Upper lobe of left lung (tissue), 6 donors: ENCODE results near the gene CATSPERZ. TPM values are rescaled to one million over a fixed set of nuclear protein-coding genes. Genes with fewer than 3 reads are reported as not detected.
"Not testable (repeated sequence)": the region's sequence is repeated elsewhere in the genome, so short reads cannot be mapped to it uniquely, and the experiment has no call there.

Source experiments
- ATAC-seq, 2 donors: fragments of 200-7000 bp; cut with Tn5 transposase; one replicate each; pipeline ENCODE4 v1.9.1; 2022; ENCODE audit warnings: mild to moderate bottlenecking in 2 of 2, moderate library complexity in 2 of 2; ENCODE audit not compliant: low FRiP score in 2 of 2
- DNase-seq, 2 donors: peaks; one replicate each; pipeline ENCODE4 v3.0.0-alpha.2; 2019 to 2020
- H3K27ac ChIP-seq, 4 donors: fragments of 200-600 bp; sonication (generic); one replicate each; pipeline ENCODE4 v1.5.1; 2016 to 2019
- H3K27me3 ChIP-seq, 4 donors: fragments of 200-600 bp; sonication (generic); one replicate each; pipeline ENCODE4 v1.5.1; 2017 to 2019
- H3K36me3 ChIP-seq, 4 donors: fragments of 200-600 bp; sonication (generic); one replicate each; pipeline ENCODE4 v1.5.1; 2016 to 2019
- H3K4me1 ChIP-seq, 4 donors: fragments of 200-600 bp; sonication (generic); one replicate each; pipeline ENCODE4 v1.5.1; 2018 to 2019
- H3K4me3 ChIP-seq, 4 donors: fragments of 200-600 bp; sonication (generic); one replicate each; pipeline ENCODE4 v1.5.1; 2017 to 2019; ENCODE audit warnings: mild to moderate bottlenecking in 2 of 4, moderate library complexity in 1 of 4
- H3K9me3 ChIP-seq, 4 donors: fragments of 200-600 bp; sonication (generic); one replicate each; pipeline ENCODE4 v1.5.1; 2018 to 2019
- EP300 ChIP-seq, 4 donors: sonication (generic); formaldehyde crosslinking; IDR thresholded peaks; one replicate each; pipeline ENCODE4 v1.5.1; 2017; ENCODE audit warnings: antibody characterized with exemption in 4 of 4, control low read depth in 2 of 4
- POLR2A ChIP-seq, 4 donors: fragments of 450-650 bp; IDR thresholded peaks; one replicate each; pipeline ENCODE4 v1.5.1; 2016 to 2017; ENCODE audit warnings: antibody characterized with exemption in 4 of 4, mild to moderate bottlenecking in 2 of 4
- POLR2AphosphoS5 ChIP-seq, 2 donors: sonication (generic); formaldehyde crosslinking; IDR thresholded peaks; one replicate each; pipeline ENCODE4 v1.5.1; 2017; ENCODE audit warnings: antibody characterized with exemption in 2 of 2
- WGBS, 2 donors: methylation state at CpG; one replicate each; pipeline ENCODE4 v1.1.5; 2017 to 2018; 5-methylcytosine and 5-hydroxymethylcytosine counted together
- total RNA-seq, 6 donors: library from RNA; depleted of rRNA in 4 of 6; stranded (reverse); fragments of >200 nt in 4 of 6; gene quantifications; one replicate each; pipeline versions ENCODE4 v1.1.0 to v1.2.1, GENCODE V29; 2016 to 2021
- TF ChIP-seq, protein P1 (sequence below), 6 experiments: fragments of 450-650 bp in 4 of 6; fragments of 200-600 bp in 2 of 6; sonication (generic) in 2 of 6; IDR thresholded peaks; one replicate each; pipeline ENCODE4 v1.5.1; 2016 to 2019; ENCODE audit warnings: antibody characterized with exemption in 6 of 6
- donor health status: DM: no; HTN: no; CAD: no; lungs with moderate emphysema.
- donor health status: DM: no; HTN: yes; CAD: no; lungs with severe emphysema.

CATSPERZ gene
- total RNA-seq, 6 donors from 2014 or later = 0.51 to 62.9 (median 2.5) TPM; not detected in 2

- peaks cover 0 to 13% (median 10%) of the 10 kb centered on the region in 4 donors for H3K36me3 ChIP-seq
- ATAC-seq (peak in 1 of 2 donors; percentile 64), DNase-seq (peak in 1 of 2 donors; percentile 82)
- no peak overlapping the region for H3K4me3 ChIP-seq
- WGBS, 2 donors = 75 to 76% methylated on average over 5 of the region's 5 CpGs
- TF ChIP-seq EP300 (IDR thresholded peaks at IDR 0.05) (peak in 1 of 4 donors; percentile 15), POLR2AphosphoS5 (IDR thresholded peaks at IDR 0.05) (peak; percentile 27 to 29), POLR2A (IDR thresholded peaks at IDR 0.05) (peak in 1 of 4 donors; percentile 65)
- TF ChIP-seq, protein P1, sequence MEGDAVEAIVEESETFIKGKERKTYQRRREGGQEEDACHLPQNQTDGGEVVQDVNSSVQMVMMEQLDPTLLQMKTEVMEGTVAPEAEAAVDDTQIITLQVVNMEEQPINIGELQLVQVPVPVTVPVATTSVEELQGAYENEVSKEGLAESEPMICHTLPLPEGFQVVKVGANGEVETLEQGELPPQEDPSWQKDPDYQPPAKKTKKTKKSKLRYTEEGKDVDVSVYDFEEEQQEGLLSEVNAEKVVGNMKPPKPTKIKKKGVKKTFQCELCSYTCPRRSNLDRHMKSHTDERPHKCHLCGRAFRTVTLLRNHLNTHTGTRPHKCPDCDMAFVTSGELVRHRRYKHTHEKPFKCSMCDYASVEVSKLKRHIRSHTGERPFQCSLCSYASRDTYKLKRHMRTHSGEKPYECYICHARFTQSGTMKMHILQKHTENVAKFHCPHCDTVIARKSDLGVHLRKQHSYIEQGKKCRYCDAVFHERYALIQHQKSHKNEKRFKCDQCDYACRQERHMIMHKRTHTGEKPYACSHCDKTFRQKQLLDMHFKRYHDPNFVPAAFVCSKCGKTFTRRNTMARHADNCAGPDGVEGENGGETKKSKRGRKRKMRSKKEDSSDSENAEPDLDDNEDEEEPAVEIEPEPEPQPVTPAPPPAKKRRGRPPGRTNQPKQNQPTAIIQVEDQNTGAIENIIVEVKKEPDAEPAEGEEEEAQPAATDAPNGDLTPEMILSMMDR (IDR thresholded peaks at IDR 0.05) = no peak
- H3K27ac ChIP-seq = peak overlapping the region; percentile 90 to 98 (median 94)
- no peaks in the 10 kb centered on the region for H3K27me3 ChIP-seq
- H3K4me1 ChIP-seq = peaks cover 18 to 53% (median 37%) of the 10 kb centered on the region in 4 donors
- no peaks in the 10 kb centered on the region for H3K9me3 ChIP-seq
These were observed 21.4 kb downstream of the CATSPERZ start for GRCh38 chr11:64321533-64321932.

DNA sequence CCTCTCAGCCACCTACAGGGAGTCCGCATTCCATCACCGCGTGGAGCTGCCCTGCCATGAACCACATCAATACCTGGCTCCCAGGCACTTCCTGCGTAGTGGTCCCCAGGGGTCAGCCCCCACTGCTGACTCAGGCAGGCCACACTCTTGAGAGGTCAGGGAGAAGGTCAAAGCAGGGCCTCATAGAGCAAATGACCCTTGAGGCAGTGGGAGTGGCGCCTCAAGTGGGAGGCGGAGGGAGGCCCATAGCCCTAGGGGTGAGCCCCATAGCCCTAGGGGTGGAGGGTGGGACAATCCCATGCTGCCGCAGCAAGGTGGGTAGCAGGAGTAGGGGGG lies 22.7 kb downstream of the CATSPERZ start:
- Histone ChIP-seq H3K9me3 (no peaks in the 10 kb centered on the region), H3K4me3 (no peak overlapping the region), H3K27ac (peak overlapping the region in 3 of 4 donors; percentile 69 to 97 (median 90)), H3K27me3 (no peaks in the 10 kb centered on the region), H3K36me3 (peaks cover 0 to 13% (median 10%) of the 10 kb centered on the region in 4 donors), H3K4me1 (peaks cover 18 to 47% (median 32%) of the 10 kb centered on the region in 4 donors)
- ATAC-seq = no peak
- no peak for DNase-seq
- TF ChIP-seq POLR2A (IDR thresholded peaks at IDR 0.05) (no peak), EP300 (IDR thresholded peaks at IDR 0.05) (no peak), POLR2AphosphoS5 (IDR thresholded peaks at IDR 0.05) (no peak)
- TF ChIP-seq, protein P1 (IDR thresholded peaks at IDR 0.05) = no peak
- WGBS, 2 donors = 71 to 75% methylated on average over 5 to 7 of the region's 7 CpGs

DNA sequence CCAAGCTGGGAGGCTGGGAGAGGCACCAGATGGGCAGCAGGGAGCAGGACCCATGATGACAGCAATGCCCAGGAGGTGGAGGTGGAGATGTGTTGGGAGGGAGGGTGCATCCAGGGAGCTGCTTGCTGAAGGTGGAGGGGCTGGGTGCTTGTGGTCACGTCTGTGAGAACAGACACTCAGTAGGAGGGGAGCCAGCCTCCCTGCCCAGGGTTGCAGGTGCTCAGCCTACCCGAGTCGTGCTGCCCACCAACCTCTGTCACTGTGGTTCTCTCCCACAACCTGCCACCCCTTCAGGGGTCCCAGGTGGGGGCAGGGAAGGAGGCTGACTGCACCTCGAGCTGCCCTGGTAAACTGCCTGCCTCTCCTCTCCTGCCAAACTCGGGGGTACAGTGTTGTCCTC lies 23.2 kb downstream of the CATSPERZ start:
- Histone ChIP-seq H3K36me3 (peaks cover 0 to 13% (median 10%) of the 10 kb centered on the region in 4 donors), H3K9me3 (no peaks in the 10 kb centered on the region), H3K27ac (peak overlapping the region in 1 of 4 donors; percentile 27), H3K4me3 (no peak overlapping the region), H3K27me3 (no peaks in the 10 kb centered on the region), H3K4me1 (peaks cover 18 to 47% (median 32%) of the 10 kb centered on the region in 4 donors)
- no peak for ATAC-seq
- DNase-seq = no peak
- no peak for TF ChIP-seq POLR2A (IDR thresholded peaks at IDR 0.05)
- TF ChIP-seq, protein P1 (IDR thresholded peaks at IDR 0.05) = no peak
- no peak for TF ChIP-seq POLR2AphosphoS5 (IDR thresholded peaks at IDR 0.05)
- TF ChIP-seq EP300 (IDR thresholded peaks at IDR 0.05) = no peak
- WGBS, 2 donors = 59 to 64% methylated on average over 3 to 5 of the region's 5 CpGs

DNA sequence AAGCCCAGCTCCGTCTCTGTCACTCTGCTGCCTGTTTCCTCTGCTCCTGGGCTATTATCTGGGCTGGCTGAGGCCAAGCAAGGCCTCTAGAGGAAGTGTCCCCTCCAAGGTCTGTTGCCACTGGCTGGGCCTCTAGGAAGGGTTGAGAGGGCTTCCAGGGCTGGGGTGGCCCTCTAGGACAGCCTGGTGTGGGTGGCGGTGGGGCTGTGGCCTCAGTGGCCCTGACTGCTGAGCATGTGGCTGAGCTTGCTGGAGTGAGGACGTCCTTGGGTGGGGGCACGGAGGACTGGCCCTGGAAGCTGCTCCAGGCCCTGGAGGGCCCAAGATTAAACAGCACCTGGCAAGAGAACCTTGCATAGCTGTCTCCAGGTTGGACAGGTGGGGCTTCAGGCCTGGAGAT lies 23.8 kb downstream of the CATSPERZ start:
- not testable (repeated sequence) for H3K27me3 ChIP-seq, H3K4me3 ChIP-seq, ATAC-seq, H3K9me3 ChIP-seq
- peaks cover 15 to 41% (median 29%) of the 10 kb centered on the region in 4 donors for H3K4me1 ChIP-seq
- peak overlapping the region in 2 of 4 donors; percentile 7 to 27 for H3K27ac ChIP-seq
- WGBS, 2 donors = 86 to 100% methylated on average over 1 to 4 of the region's 4 CpGs
- H3K36me3 ChIP-seq = peaks cover 0 to 13% (median 10%) of the 10 kb centered on the region in 4 donors
- DNase-seq = peak in 1 of 2 donors; percentile 39

- H3K27ac ChIP-seq = no peak overlapping the region
- peaks cover 10 to 41% (median 21%) of the 10 kb centered on the region in 4 donors for H3K4me1 ChIP-seq
- H3K36me3 ChIP-seq = peaks cover 0 to 13% (median 10%) of the 10 kb centered on the region in 4 donors
- ATAC-seq (no peak), DNase-seq (no peak)
- H3K4me3 ChIP-seq = no peak overlapping the region
- TF ChIP-seq POLR2AphosphoS5 (IDR thresholded peaks at IDR 0.05) (no peak), POLR2A (IDR thresholded peaks at IDR 0.05) (no peak)
- 85 to 89% methylated on average over 11 of the region's 11 CpGs for WGBS, 2 donors
- no peaks in the 10 kb centered on the region for H3K9me3 ChIP-seq
- H3K27me3 ChIP-seq = no peaks in the 10 kb centered on the region
These were observed 24.7 kb downstream of the CATSPERZ start for GRCh38 chr11:64324692-64325469.
